Stimulated activated CD4-positive, alpha-beta T cell treated with anti-CD3 and anti-CD28 coated beads, Interleukin-2, amount 100 ng/mL, for 4 hours (primary cell): ENCODE results near the gene FAM229A.

Source experiments
- DNase-seq: peaks from one replicate; pipeline ENCODE4 v3.0.0-alpha.2; 2020; ENCODE audit warnings: low read depth

The FAM229A gene

DNA sequence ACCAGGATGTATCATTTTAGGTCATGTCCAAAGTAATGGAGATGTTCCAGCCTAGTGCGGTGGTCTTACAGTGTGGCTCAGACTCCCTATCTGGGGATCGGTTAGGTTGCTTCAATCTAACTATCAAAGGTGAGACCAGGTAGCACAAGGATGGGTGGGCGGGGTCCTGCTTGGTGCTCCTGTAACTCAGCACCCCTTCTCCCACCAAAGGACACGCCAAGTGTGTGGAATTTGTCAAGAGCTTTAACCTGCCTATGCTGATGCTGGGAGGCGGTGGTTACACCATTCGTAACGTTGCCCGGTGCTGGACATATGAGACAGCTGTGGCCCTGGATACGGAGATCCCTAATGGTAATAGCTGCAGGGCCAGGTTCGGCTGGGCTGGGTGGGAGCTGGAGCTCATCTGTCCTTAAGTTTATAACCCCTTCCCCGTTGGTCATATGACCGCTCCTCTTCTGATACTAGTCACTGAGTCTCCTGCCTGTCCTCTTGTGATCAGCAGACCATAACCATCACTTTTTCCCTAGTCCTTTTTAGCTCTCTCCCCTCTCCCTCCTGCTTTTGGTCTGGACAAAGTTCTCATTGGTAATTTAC lies 31.6 kb downstream of the FAM229A start:
- no peak for DNase-seq

DNA sequence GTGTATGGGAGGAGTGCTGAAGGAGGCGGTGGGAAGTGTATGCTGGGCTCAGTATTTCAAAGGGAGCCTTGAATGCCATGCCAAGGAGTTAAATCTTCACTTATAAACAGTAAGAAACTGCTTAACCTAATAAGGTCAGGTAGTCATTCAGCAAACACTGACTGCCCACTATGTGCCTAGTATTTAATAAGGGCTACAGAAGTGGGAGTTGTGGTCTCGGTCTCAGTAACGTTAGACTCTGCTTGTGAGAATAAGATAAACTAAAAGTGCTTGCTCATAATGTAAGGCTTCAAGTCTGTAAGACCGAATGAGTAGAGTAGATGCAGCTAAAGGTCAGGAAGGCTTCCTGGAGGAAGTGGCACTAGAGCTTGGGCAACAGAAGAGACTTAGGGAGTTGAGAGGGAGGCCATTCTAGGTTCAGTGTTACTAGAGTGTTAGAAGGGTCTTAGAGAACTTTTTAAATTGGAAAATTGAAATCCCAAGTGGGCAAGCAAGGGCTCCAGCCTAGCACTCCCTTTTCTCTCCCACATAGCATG lies 32.3 kb downstream of the FAM229A start:
- DNase-seq, result no peak

DNA sequence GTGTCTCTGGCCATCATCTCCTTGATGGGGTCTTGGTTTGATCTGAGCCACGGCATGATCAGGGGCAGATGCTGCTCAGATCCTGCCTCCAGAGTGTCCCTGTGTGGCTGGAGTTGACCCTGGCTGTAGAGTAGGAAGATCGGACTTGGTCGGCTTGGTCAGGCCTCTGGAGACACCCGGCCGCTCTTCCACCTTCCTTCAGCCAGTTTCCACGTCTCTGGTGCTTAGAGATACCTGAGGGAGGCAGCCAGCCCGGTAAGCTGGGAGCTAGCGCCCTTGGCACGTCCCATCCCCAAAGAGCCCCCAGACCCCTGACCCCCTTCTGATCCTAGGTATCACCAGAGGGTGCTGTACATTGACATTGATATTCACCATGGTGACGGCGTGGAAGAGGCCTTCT lies 35.1 kb downstream of the FAM229A start:
- no peak for DNase-seq

DNA sequence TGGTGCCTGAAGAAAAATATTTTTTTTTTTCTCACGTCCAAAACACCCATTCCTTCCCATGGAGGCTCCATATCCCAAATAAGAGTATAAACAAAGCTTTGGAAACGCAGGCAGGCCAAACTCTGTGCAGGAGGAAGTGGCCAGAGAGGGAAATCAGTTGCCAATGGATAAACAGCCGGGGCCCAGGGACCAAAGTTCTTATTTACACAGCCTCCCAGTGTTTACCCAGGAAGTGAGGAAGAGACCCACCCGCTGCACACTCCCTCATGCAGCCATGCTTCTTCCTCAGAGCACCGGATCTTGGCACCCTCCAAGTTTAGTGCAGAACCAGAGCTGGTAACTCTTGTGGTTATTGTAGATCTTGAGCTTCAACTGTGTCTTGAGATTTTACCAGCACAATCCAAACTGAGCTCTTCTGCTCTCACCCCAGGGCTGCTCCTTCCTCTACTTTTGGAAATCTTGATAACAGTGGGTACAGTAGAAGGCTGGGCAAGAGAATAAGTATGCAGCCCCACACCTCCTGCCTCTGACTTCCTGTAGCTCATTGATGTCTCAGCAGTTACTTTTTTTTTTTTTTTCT lies 40.5 kb downstream of the FAM229A start:
- no peak for DNase-seq

DNA sequence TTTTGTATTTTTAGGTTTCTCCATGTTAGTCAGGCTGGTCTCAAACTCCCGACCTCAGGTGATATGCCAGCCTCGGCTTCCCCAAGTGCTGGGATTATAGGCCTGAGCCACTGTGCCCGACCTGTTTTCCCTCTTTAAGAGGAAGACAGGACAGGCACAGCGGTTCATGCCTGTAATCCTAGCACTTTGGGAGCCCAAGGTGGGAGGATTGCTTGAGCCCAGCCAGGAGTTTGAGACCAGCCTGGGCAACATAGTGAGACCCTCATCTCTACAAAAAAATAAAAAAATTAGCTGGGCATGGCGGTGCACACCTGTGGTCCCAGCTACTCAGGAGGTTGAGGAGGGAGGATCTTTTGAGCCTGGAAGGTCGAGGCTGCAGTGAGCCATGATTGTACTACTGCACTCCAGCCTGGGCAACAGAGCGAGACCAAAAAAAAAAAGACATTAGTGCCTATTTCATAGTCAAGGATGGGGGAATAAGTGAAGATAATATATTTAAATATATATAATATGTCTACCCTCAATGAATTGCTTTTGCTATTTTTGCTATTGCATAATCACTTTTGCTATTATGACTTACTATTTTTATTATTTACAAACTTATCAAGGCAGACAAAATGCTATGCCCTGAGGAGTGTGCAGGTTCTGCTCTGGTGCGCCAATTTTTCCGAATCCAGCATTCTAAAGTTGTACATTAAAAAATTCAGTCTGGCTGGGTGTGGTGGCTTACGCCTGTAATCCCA lies 44.0 kb downstream of the FAM229A start:
- no peak for DNase-seq

DNA sequence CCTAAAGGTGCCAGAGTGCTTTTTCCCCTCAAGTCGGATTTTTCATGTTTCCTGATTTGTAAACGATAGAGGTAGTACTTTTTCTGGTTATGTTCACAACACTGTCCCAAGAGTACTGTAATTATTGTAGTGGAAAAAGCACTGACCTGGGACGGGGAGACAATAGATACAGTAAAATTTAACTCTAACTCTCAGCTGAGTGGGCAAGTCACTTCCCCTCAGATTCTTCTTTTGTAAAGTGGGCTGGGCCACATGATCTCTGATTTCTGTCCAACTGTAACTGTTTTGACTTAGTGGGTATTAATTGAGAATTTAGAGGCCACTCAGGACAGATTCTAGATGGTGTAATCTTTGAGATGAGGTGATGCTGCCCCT lies 45.4 kb downstream of the FAM229A start:
- DNase-seq, result no peak

DNA sequence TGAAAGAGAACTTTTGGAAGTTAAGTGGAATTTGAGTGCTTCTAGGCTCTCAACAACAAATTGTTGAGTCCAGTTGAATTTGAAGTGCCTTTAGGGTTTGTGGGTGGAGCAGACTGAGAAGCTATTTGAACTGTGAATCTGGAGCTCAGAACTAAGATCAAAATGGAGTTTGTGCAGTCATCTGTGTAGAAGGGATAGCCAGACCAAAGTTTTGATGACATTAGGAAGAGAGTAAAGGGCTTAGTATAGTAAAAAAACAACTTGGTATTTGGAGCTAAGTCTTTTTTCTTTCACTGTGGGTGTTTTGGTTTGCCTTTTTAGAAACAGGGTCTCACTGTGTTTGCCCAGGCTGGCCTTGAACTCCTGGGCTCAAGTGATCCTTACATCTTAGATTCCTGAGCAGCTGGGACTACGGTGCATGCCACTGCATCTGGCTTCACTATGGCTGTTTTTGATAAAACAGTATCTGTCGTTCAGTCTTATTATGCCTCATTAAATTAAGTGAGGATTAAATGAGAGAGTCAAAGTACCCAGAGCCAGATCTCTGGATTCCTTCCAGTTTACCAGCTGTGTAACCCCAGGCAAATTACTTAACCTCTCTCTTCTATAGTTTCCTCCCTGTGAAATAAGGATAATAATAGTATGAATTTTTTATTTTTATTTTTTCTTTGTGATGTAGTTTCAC lies 50.4 kb downstream of the FAM229A start:
- DNase-seq, result no peak
